Erythroblast (primary cell): Measurements from ENCODE around the gene CYP11A1.

Experiments used
- GATA1 ChIP-seq: IDR thresholded peaks from 2 replicates; pipeline ENCODE4 v1.6.1; 2011; ENCODE audit warnings: low read depth, mild to moderate bottlenecking, control low read depth, low read length, moderate library complexity
- POLR2A ChIP-seq: IDR thresholded peaks from 2 replicates; pipeline ENCODE4 v1.6.1; 2011; ENCODE audit warnings: mild to moderate bottlenecking, low read length

DNA sequence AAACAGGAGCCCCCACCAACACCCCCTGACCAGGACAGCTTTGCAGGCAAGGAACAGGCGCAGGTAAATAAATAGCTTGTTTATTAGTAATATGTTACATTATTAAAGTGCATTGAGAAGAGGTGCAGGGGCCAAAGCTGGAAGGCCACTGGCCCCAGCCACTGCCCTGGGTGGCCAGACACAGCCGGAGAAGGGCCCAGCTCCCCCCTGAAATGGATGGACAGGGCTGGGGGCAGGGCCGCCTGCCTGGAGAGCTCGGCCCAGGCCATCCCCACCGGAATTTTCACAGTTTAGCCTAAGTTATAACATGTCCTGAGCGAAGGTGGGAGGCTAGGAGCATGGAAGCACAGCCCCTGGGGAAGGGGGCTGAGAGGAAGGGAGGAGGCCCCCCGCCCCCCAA lies 41.8 kb upstream of the CYP11A1 start:
- TF ChIP-seq POLR2A (no peak), GATA1 (no peak)
